DOHH2 (cell line): ENCODE results near the gene CRYZL1.
"Not testable (repeated sequence)": the region's sequence is repeated elsewhere in the genome, so short reads cannot be mapped to it uniquely, and the experiment has no call there.

Experiments
- H3F3A ChIP-seq: fragments of 200-600 bp; sonication (generic), shearing (Covaris generic); 2 replicates; pipeline ENCODE4 v1.6.0; 2016; ENCODE audit warnings: antibody characterized with exemption, mild to moderate bottlenecking; ENCODE audit not compliant: control insufficient read depth, insufficient read depth
- H3K27ac ChIP-seq: fragments of 200-600 bp; sonication (generic); 2 replicates; pipeline ENCODE4 v1.5.1; 2014; ENCODE audit warnings: low read depth, mild to moderate bottlenecking, low read length, moderate library complexity
- H3K27me3 ChIP-seq: fragments of 200-600 bp; sonication (generic); 2 replicates; pipeline ENCODE4 v1.6.1; 2014; ENCODE audit warnings: mild to moderate bottlenecking, low read length, mixed read lengths; ENCODE audit not compliant: control insufficient read depth
- H3K36me3 ChIP-seq: fragments of 200-600 bp; sonication (generic); 2 replicates; pipeline ENCODE4 v1.6.1; 2014; ENCODE audit warnings: mild to moderate bottlenecking, low read length, moderate library complexity, mixed read lengths; ENCODE audit not compliant: control insufficient read depth
- H3K4me1 ChIP-seq: fragments of 200-600 bp; sonication (generic); 2 replicates; pipeline ENCODE4 v1.6.1; 2014; ENCODE audit warnings: mild to moderate bottlenecking, low read length, mixed read lengths; ENCODE audit not compliant: control insufficient read depth
- H3K4me2 ChIP-seq: fragments of 200-600 bp; sonication (generic); 2 replicates; pipeline ENCODE4 v1.6.0; 2014; ENCODE audit warnings: mild to moderate bottlenecking, low read length, moderate library complexity
- H3K4me3 ChIP-seq: fragments of 200-600 bp; sonication (generic); 2 replicates; pipeline ENCODE4 v1.5.1; 2014; ENCODE audit warnings: mild to moderate bottlenecking, low read length, mixed read lengths
- H3K79me2 ChIP-seq: fragments of 200-600 bp; sonication (generic); 2 replicates; pipeline ENCODE4 v1.6.1; 2014; ENCODE audit warnings: mild to moderate bottlenecking, low read length, mixed read lengths; ENCODE audit not compliant: control insufficient read depth
- H3K9me2 ChIP-seq: fragments of 200-600 bp; sonication (generic); replicated peaks from 2 replicates; pipeline ENCODE4 v1.6.1; 2014; ENCODE audit warnings: mild to moderate bottlenecking, low read length, mixed read lengths; ENCODE audit not compliant: control insufficient read depth
- H3K9me3 ChIP-seq: fragments of 200-600 bp; sonication (generic); 2 replicates; pipeline ENCODE4 v1.6.1; 2014; ENCODE audit warnings: antibody characterized with exemption, low read length, mixed read lengths; ENCODE audit not compliant: control insufficient read depth, insufficient read depth
- H4K20me1 ChIP-seq: fragments of 200-600 bp; sonication (generic); 2 replicates; pipeline ENCODE4 v1.6.0; 2014; ENCODE audit warnings: low read depth, mild to moderate bottlenecking, antibody characterized with exemption, low read length, moderate library complexity; ENCODE audit not compliant: control insufficient read depth, insufficient read depth
- CTCF ChIP-seq: fragments of 200-600 bp; sonication (generic); IDR thresholded peaks from one replicate; pipeline ENCODE4 v1.5.1; 2014; ENCODE audit warnings: antibody characterized with exemption, mild to moderate bottlenecking, low read depth, low read length; ENCODE audit not compliant: poor library complexity, severe bottlenecking
- EZH2phosphoT487 ChIP-seq: fragments of 200-600 bp; sonication (generic); IDR thresholded peaks from 2 replicates; pipeline ENCODE4 v1.6.1; 2017; ENCODE audit warnings: borderline replicate concordance, mild to moderate bottlenecking, antibody characterized with exemption, low read length, moderate library complexity, mixed read lengths

CRYZL1 gene

DNA sequence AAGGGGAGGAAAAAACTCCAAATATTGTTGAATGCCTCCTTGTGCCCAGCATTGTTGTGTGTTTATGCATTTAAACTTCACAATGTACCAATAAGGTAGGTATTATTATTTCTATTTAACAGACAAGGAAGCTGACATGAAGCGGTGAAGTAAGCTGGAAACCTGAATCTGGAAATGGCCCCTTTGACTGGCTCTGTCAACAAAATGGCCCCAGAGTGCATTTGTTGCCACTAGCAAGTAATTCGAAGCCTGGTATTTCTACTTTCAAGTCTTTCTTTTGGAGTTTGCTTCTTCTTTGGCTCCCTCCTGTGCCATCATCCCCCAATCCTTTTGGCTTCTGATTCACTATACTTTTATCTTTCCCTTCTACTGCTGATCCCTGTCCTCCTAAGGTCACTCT lies 23.1 kb downstream of the CRYZL1 start:
- H3K4me1 ChIP-seq, result no peaks in the 10 kb centered on the region
- no peak overlapping the region for H3K4me3 ChIP-seq
- H3K27me3 ChIP-seq, result no peaks in the 10 kb centered on the region
- H3K27ac ChIP-seq, result no peak overlapping the region
- no peaks in the 10 kb centered on the region for H3K9me3 ChIP-seq
- TF ChIP-seq EZH2phosphoT487 (no peak), CTCF (no peak)
- no peaks in the 10 kb centered on the region for H4K20me1 ChIP-seq
- no peaks in the 10 kb centered on the region for H3K9me2 ChIP-seq
- peaks cover 16% of the 10 kb centered on the region for H3K36me3 ChIP-seq
- H3K4me2 ChIP-seq, result no peak overlapping the region
- H3K79me2 ChIP-seq, result no peaks in the 10 kb centered on the region
- H3F3A ChIP-seq, result no peaks in the 10 kb centered on the region

DNA sequence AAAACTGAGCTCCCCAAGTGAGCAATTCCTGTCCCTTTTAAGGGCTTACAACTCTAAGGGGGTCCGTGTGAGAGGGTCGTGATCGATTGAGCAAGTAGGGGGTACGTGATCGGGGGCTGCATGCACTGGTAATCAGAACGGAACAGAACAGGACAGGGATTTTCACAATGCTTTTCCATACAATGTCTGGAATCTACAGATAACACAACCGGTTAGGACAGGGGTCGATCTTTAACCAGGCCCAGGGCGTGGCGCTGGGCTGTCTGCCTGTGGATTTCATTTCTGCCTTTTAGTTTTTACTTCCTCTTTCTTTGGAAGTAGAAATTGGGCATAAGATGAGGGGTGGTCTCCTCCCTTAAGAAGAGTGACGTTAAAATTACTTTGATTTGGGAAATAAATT lies 24.0 kb downstream of the CRYZL1 start:
- not testable (repeated sequence) for H3K4me3 ChIP-seq, H3F3A ChIP-seq, H3K27ac ChIP-seq, H3K27me3 ChIP-seq, H3K4me2 ChIP-seq, H4K20me1 ChIP-seq, H3K79me2 ChIP-seq, H3K9me2 ChIP-seq, H3K9me3 ChIP-seq, H3K4me1 ChIP-seq
- H3K36me3 ChIP-seq, result peaks cover 19% of the 10 kb centered on the region

DNA sequence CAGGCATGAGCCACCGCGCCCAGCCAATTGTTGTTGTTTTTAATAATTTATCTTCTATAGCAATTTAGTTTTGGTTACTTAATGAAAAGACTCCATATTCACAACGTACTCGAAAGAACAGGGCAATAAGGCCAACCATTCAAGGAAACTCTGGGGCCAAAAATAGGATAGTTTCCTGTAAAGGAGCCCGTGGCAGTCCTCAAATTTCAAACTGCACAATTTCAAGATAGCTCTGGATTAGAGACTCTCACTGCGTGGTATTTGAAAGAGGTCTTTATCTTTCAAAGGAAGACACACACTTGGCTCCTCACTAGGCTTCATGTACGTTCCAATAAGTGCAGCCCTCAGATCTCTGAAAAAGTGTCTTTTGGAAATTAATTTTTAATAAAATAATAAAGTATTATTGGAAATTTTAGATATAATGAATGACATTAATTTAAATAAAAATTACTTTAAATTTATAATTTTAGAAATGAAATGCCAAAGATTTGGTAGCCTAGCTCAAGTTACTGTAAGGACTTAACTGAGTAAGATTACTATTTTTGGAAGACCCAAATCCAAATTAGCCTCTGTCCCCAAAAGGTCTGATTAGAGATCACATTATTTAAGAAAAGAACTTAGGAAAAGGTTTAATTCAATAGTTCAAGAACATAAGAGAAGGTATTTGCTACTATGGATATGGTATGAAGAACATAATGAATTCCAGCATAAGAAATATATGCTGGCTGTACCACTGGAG lies 30.4 kb downstream of the CRYZL1 start:
- Histone ChIP-seq H3K4me2 (no peak overlapping the region), H3K4me1 (0 out of 2 replicates have a peak, but pooled peaks cover 3% of the 10 kb centered on the region), H3K79me2 (no peaks in the 10 kb centered on the region), H3K4me3 (no peak overlapping the region), H4K20me1 (no peaks in the 10 kb centered on the region), H3K9me2 (no peaks in the 10 kb centered on the region), H3K27ac (no peak overlapping the region), H3F3A (no peaks in the 10 kb centered on the region; the same call in 1 of the 2 replicates), H3K9me3 (no peaks in the 10 kb centered on the region), H3K36me3 (peaks cover 5% of the 10 kb centered on the region), H3K27me3 (no peaks in the 10 kb centered on the region)
- TF ChIP-seq CTCF, result no peak
- TF ChIP-seq EZH2phosphoT487, result no peak

- Histone ChIP-seq H3K9me3 (no peaks in the 10 kb centered on the region), H4K20me1 (no peaks in the 10 kb centered on the region), H3K79me2 (no peaks in the 10 kb centered on the region), H3K27me3 (no peaks in the 10 kb centered on the region), H3K4me3 (no peak overlapping the region), H3K4me2 (no peak overlapping the region), H3F3A (no peaks in the 10 kb centered on the region; the same call in 1 of the 2 replicates), H3K36me3 (peaks cover 5% of the 10 kb centered on the region), H3K27ac (no peak overlapping the region), H3K4me1 (0 out of 2 replicates have a peak, but pooled peaks cover 3% of the 10 kb centered on the region), H3K9me2 (no peaks in the 10 kb centered on the region)
- TF ChIP-seq EZH2phosphoT487 (no peak), CTCF (no peak)
Observed at GRCh38 chr21:33608559-33608958, 33.0 kb downstream of the CRYZL1 start.
